GM19467 (cell line): ENCODE data around the gene PTPRD.
"Not testable (repeated sequence)": the region's sequence is repeated elsewhere in the genome, so short reads cannot be mapped to it uniquely, and the experiment has no call there.

Experiments used
- ATAC-seq: cut with Tn5 transposase; IDR thresholded peaks from one replicate; pipeline ENCODE4 v1.9.1; 2021; ENCODE audit warnings: mild to moderate bottlenecking, moderate library complexity; ENCODE audit not compliant: unreplicated experiment

Gene PTPRD

DNA sequence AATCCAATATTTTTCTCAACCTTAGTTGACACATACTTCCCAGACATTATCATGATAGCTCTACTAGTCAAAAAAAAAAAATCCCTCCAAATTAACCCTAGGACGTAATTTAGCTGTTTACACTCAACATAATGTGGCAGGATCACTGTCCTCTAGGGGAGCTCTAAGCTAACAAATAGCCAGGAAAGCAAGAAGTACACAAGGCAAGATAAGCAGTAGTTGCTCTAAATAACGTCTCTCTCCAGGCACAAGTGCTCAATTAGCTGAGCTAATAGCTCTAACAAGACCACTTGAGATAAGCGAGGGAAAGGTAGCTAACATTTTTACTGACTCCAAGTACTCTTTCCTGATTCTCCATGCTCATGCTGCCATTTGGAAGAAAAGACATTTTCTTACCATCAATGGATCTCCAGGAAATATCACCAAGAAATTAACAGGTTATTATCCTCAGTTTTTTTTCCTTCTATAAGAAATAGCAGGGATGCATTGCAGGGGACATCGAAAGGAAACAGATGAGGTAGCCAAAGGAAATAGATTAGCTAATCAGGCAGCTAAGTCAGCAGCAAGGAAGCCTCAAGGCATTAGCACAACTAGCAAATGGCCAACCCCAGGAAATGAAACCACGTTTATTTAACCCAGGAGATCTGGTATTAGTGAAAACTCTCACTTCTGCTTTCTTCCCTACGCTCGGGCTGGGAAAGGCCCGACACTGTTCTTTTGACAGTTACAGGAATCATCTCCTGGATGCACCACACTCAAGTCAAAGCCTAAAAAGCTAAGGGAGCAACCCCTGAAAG is 614.1 kb downstream of the PTPRD start:
- ATAC-seq = peak; percentile 60

DNA sequence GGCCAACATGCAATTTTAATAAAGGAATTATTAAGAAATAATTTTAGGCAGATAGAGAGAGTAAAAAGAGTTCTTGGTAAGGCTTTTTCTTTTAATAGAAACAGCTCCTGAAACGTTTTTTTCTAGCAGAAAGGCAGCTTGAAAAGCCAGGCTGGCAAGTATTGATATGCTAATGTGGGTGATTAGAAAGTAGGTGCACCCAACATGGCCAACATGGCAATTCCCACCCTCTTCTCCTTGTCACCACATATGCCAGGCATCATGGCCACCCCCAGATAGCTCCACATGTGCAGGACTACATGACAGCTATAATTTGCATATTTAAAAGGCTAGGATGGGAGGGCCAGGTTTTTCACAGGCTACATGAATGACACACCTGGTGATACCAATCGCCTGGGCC is 615.2 kb downstream of the PTPRD start:
- no peak for ATAC-seq

DNA sequence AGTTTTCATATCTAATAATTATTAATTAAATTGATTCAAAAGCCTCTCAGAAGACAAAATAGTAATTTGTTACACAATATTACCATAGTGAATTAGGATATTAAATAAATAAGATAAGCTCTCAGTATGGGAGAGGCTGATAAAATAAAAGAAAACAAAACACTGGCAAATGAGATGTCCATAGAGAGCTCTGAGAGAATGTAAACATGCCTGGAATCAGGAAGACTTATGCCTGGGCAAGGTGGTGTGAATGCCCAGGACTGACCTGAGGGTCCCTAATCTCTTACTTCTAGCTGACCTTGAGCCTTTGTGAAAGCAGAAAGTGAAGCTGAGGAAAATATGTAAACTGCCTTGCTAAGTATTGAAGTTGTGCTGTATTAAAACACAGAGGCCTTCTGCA is 616.5 kb downstream of the PTPRD start:
- ATAC-seq = no peak

DNA sequence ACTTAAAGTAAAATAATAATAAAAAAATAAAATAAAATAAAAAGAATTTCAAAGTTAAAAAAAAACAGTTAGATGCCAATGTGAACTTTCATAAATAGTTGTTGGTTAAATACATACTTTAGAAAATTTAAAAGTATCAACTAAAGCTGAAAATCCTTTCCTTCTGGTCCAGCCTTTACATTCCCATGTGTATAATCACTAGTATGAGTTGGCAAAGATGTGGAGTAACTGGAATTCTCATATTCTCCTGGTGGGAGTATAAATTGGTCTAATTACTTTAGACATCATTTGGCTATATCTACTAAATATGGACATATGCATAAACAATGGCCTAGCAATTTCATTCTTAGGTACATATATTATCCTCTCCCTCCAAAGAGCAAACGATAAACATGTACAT is 619.9 kb downstream of the PTPRD start:
- ATAC-seq = no peak

DNA sequence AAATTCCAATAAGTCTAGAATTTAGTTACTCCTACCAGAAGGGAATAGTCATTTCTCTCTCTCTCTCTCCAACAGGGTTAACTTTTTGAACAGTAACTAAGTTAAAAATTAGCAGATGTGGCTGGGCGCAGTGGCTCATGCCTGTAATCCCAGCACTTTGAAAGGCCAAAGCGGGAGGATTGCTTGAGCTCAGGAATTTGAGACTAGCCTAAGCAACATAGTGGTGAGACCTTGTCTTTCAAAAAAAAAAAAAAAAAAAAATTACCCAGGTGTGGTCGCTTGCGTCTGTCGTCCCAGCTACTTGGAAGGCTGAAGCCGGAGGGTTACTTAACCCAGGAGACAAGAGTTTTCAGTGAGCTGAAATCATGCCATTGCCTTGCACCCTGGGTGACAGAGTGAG is 639.7 kb downstream of the PTPRD start:
- no peak for ATAC-seq

DNA sequence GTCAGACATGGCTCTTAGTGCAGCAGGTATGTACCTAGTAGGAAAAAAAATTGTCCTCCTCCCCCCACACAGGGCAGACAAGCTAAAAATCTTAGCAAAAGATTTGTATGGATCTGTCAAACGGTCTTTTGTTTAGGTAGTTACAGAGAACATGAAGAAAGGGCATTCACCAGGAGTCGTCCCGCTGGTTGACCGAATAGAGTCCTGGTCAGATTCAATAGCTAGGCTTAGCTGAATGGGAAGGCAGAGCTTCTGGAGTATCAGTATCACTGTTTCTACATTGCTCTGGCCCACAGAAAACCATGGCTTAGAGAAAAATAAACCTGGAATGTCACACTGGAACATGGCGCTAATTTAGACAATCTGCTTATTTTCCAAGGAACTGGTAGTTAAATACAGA is 642.3 kb downstream of the PTPRD start:
- ATAC-seq = no peak

DNA sequence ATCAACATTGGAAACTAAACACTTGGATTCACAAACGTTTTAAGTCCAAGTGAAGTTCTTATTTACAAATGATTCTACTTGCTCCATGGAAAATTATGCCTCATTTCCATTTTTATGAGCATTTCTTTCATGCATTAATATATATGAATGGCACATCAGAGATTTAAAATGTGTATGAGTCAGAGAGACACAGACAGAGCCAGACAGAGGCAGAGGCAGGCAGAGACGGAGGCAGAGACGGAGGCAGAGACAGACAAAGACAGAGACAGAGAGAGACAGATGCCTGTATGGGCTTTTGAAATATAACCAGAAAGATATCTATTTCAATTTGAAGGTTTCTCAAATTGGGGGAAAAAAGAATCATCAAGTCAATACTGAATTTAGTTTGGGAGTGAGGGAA is 649.0 kb downstream of the PTPRD start:
- no peak for ATAC-seq

DNA sequence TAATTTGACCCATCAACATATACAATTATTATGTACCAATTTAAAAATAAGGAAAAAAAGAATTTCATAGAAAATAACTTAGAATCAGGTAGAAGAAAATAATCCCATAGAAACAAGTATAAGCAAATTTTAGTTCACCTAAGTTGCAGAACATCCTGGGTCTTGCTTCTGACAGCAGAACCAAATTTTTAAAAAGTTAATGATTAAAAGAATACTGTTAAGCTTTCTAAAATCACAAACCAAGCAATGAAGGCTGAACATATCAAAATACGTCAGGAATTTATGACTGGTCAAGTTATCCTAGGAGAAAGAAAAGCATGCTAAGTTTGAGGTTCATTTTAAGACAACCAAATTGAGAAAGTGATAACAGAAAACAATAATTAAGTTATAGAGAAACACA is 650.9 kb downstream of the PTPRD start:
- ATAC-seq = no peak

DNA sequence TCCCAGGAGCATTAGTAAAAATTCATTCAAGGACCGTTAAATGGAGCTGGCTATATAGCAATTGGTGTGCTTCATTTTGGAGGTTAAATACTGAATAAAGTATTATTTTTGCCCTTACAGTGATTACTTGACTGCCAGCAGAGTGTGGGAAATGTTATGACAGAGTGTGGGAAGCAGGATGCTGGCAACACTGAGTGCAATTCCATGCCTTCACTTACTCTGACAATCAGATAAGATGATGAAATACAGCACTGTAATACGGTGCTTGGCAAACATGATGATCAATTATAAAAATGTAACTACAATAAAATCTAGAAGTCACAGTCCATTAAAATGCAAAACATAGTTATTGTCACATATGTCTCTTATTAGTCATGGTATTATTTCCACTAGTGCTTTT is 651.3 kb downstream of the PTPRD start:
- no peak for ATAC-seq

DNA sequence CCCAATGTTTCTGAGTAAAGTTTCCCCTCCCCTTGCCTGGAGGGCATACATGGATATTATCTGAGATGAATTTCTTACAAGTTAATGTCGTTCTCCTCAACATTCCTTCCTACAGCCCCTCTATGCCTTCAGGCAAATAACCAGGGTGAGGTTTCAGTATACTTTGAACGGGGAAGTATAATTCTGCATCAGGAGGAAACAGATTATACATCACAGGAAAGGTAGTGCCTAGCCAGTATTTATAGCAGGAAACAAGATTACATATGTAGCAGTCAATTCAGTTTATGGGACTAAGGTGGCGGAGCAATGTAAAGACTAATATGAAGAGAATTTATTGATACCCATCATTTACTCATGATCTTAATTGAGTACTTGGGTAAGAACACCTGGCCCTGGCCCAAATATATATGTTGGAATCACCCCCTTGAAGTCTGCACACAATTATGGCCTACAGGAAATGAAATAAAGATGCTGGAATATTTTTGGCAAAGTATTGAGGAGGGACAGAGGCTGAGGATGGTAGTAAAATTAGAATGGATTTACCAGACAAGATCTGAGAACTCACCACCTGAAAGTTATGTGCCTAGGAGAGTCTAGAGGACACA is 661.1 kb downstream of the PTPRD start:
- ATAC-seq = no peak

DNA sequence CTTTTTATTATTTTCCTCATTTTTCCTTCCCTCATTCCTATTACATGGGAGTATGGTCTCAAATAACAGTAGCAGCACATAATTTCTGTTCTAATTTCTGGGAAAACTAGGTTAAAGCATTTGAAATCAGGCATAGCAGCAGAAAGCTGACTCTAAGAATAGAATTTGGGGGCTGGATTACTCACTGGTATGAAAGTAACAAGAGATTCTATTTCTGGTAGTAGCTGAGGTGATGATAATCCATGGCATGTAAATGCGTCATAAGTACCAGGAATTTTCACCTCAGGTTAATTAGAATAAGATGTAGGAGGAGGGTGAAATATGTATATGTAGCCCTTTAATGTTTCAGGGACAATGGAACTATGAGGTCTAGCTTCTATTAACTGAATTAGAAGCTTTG is 662.0 kb downstream of the PTPRD start:
- no peak for ATAC-seq

DNA sequence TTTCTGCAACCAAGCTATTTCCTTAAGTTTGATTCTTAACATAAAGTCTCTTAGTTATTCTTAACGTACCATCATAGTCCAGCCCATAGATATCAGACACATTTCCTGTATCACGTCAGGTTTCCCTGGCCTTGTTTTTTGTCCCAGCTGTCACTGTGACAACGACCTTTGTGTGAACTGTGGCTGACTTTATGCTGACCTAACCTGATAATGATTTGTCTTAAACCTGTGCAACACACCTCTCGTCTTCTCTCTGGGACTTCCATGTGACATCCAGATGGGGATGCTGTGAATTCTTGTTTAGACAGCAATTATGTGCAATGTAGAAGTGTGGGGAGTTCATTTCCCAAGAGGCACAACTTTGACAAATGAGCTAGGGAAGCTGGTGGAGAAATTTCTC is 662.8 kb downstream of the PTPRD start:
- ATAC-seq = no peak

DNA sequence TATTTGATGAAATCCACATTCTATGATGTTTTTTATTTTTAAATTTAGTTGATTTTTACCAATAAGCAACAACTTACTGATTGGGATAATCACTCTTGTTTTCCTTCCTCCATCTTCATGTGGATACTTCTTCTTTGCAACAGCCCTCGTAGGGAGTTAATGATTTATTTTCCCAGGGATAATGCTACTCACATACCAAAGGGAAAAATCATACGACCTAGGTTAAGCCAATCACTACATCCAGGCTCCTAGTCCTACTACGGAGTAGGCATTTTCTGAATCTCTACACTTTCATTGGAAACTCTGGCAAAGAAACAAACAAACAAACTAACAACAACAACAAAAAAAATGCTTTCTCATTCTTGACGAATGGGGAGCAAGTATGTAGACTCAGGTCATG is 663.4 kb downstream of the PTPRD start:
- no peak for ATAC-seq

DNA sequence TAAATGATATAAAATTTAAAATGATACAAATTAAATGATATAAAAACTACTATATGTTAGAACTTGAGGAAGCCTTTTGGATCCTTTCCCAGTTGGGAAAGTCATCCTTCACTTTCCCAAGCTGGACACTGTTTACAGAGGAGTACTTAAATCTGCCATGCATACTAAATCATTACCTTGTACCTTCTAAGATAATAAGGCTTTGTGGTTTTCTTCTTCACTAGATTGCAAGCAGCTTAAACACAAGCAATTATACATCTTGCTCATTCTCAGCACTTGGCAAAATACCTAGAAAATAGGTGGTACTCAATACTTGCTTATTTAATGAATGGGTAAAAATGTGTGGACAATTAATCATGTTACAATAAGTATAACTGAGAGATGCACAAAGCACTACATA is 666.8 kb downstream of the PTPRD start:
- no peak for ATAC-seq

DNA sequence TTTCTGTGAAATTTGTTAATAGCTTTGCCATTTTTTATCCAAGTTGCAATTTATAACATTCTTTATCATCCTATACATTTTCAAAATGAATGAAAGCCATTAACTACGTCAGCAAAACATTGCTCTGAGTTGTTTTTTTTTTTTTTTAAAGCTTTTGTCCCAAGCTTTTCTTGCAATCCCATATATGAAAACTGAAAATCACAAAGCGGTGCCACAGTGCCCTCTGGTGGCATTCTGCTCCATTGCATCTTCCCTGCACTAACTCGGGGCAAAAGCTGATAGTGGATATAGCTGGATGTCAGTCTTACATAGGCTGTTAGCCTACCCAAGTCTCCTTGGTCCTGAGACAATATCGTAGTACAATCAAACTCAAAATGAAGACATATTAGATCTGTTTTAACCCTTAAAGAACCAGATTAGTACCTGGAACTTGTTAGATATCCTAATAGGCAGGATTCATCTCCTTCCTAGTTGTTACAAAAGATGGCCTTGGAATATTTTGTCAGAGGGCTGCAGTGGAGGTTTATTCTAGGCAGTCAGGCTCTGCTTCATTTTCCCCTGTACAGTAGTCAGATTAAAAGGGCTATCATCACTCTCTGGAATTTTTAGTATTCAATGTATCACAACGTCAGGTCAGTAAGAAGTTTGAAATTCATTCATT is 669.9 kb downstream of the PTPRD start:
- peak; percentile 65 for ATAC-seq

DNA sequence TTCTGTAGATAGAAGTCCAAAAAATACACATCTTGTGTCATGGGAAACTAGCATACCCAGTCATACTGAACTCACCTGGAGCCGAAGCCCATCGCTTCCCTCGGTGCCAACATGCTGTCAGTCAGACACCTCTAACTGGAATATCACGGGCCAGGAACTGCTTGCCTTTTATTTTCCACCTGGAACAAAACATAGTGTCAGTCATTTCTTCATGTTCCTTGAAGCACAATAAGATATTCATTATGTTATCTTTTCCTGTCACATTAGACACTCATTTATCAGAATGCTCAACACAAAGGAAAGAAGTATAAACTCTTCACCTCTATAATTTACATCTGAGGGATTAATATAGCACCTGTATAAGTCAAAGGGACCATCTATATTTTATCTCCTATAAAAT is 674.4 kb downstream of the PTPRD start:
- ATAC-seq = no peak

DNA sequence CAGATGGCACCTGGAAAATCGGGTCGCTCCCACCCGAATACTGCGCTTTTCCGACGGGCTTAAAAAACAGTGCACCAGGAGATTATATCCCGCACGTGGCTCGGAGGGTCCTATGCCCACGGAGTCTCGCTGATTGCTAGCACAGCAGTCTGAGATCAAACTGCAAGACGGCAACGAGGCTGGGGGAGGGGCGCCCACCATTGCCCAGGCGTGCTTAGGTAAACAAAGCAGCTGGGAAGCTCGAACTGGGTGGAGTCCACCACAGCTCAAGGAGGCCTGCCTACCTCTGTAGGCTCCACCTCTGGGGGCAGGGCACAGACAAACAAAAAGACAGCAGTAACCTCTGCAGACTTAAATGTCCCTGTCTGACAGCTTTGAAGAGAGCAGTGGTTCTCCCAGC is 681.3 kb downstream of the PTPRD start:
- ATAC-seq = not testable (repeated sequence)

DNA sequence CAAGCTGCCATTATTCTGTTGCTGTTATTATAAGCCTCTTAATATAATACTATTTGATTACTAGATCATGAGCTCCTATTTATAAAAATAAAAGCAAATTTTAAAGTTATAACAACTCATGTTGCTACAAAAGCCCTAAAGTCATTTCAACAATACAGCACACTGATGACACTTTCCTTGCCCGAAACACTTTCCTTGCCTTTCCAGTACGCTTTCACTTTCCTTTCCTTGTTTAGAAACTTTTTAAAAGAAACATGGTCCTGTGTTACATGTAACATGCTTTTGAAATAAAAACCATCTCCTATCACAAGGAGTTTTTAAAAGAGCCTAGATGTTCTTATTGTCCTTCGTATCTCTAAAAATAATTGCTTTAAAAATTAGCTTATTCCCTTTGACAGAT is 688.4 kb downstream of the PTPRD start:
- ATAC-seq = peak; percentile 80

DNA sequence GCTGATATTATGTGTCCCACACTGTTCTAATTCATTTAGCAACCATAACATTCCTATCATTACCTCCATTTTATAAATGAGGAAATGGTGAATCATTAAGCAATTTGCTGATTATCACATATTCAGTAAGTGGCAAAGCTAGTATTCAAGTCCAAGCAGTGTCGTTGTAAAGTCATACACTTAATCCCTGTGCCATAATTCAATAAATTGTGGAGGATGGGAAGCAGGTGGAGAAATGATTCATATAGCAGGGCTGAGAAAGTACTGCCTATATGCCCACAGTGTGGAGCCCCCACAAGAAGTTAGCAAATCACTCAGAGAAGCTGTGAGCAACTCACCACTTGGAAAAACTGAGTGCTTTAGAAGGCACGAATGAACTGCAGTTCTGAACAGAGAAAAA is 691.0 kb downstream of the PTPRD start:
- no peak for ATAC-seq

DNA sequence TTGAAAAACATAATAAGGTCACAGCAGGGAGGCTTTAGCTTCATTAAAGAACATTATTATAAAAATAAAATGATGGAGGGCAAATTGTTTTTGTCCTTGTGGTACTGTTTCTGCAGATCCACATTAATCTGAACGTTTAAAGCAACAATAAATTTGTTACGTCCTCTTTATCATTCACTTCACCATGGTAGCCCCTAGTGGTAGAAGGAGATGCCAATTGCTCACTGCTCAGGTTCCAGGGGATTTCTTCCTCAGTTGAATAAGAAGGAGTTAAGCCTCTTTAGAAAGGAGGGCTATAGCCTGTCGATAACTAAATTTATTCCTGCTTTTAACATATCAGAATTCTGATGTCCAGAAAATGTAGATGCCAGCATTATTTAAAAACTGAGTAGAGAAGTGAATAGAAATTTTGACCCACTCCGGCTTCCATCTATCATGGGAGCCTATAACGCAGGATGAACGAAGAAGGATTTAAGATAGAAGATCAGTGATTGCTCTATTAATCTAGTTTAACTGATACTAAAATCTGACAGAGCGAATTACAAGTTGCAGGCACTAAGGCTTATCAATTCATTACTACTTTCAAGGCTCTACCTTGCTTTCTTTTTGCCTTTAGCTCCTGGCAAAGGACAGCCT is 692.3 kb downstream of the PTPRD start:
- ATAC-seq = no peak

DNA sequence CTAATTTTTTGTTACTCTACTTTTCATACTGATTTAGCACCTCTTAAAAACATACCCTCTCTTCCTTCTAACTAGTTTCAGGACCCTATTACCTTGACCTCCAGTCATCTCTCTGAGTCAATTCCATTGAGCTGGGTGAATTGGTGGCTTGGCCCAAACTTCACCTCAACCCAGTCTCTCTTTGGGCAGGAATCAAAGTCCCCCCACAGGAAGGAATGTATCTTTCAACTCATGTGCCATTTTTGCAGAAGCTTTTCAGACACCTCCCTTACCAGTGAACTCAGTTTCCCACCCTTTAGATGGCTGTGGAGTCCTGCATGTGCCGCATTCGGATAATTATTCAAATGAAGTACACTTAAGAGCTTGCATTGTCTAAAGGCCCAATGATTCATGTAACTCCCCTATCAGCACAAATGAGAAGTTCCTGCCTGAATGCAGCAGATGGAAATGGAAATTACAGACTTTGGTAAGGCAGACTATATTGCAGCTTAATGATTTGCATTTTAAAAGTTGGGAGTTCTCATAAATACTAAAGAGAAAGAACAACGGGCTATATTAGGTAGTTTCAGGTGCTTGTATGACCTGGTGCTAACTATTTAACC is 693.5 kb downstream of the PTPRD start:
- ATAC-seq = no peak
